Measurements from ENCODE around the gene SLC7A9. TPM values are rescaled to one million over a fixed set of nuclear protein-coding genes. Genes with fewer than 3 reads are reported as not detected.

Gene SLC7A9
- total and polyA plus RNA-seq, 2 experiments from 2014 or later = 0.19 TPM; not detected in 1

DNA sequence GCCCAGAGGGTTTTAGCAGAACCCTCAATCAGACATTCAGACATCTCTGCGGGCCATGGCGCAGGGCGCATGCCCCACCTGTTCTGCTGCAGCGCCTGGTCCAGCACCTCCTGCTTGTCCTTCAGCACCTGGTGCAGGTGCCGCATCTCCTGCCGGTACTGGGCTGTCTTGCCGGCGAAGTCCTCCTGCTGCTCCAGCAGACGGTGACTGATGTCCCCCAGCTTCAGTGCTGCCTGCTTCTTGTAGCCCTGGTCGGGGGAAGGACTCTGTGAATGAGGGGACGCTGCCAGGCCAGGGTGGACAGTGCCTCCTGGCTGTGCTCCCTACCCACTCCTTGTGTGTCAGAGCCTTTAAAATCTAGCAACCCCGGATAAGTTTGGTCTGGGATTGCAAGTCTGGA, 12.2 kb upstream of the SLC7A9 start:
- no peaks in the 10 kb centered on the region for H3K9me3 Mint-ChIP-seq
- Histone ChIP-seq H3K27me3 (ENCODE audit: insufficient read depth) (no peaks in the 10 kb centered on the region), H3K27ac (ENCODE audit: low read depth) (no peak overlapping the region), H3K4me3 (no peak overlapping the region), H2AFZ (no peak overlapping the region), H3K4me1 (ENCODE audit: insufficient read depth) (no peaks in the 10 kb centered on the region), H3K9me2 (ENCODE audit: insufficient read depth) (no peaks in the 10 kb centered on the region), H3K79me2 (replicated peaks; ENCODE audit: insufficient read depth) (no peaks in the 10 kb centered on the region), H3K4me2 (no peak overlapping the region), H3F3A (replicated peaks; ENCODE audit: low read depth) (no peaks in the 10 kb centered on the region), H4K20me1 (replicated peaks; ENCODE audit: insufficient read depth) (no peaks in the 10 kb centered on the region), H3K36me3 (ENCODE audit: insufficient read depth) (no peaks in the 10 kb centered on the region)
- peaks cover under 1% of the 10 kb centered on the region for H3K27me3 Mint-ChIP-seq (ENCODE audit: insufficient read depth, low read depth, poor library complexity)
- no peaks in the 10 kb centered on the region for H3K36me3 Mint-ChIP-seq (ENCODE audit: low read depth)
- no peak for ATAC-seq
- H3K4me3 Mint-ChIP-seq = no peak overlapping the region
- H3K27ac Mint-ChIP-seq = no peak overlapping the region
- no peaks in the 10 kb centered on the region; the same call in 2 of the 3 replicates for H3K4me1 Mint-ChIP-seq
- DNase-seq (ENCODE audit: low spot score) = no peak
- TF ChIP-seq JUNB (IDR thresholded peaks at IDR 0.05; ENCODE audit: unreplicated experiment) = no peak
- TF ChIP-seq, protein P1, sequence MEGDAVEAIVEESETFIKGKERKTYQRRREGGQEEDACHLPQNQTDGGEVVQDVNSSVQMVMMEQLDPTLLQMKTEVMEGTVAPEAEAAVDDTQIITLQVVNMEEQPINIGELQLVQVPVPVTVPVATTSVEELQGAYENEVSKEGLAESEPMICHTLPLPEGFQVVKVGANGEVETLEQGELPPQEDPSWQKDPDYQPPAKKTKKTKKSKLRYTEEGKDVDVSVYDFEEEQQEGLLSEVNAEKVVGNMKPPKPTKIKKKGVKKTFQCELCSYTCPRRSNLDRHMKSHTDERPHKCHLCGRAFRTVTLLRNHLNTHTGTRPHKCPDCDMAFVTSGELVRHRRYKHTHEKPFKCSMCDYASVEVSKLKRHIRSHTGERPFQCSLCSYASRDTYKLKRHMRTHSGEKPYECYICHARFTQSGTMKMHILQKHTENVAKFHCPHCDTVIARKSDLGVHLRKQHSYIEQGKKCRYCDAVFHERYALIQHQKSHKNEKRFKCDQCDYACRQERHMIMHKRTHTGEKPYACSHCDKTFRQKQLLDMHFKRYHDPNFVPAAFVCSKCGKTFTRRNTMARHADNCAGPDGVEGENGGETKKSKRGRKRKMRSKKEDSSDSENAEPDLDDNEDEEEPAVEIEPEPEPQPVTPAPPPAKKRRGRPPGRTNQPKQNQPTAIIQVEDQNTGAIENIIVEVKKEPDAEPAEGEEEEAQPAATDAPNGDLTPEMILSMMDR (conservative IDR thresholded peaks at IDR 0.05; ENCODE audit: low read depth in 2 of 2) = peak in 1 of 2 experiments; percentile 42; a peak in 2 of 4 replicates
- TF ChIP-seq, protein P2, sequence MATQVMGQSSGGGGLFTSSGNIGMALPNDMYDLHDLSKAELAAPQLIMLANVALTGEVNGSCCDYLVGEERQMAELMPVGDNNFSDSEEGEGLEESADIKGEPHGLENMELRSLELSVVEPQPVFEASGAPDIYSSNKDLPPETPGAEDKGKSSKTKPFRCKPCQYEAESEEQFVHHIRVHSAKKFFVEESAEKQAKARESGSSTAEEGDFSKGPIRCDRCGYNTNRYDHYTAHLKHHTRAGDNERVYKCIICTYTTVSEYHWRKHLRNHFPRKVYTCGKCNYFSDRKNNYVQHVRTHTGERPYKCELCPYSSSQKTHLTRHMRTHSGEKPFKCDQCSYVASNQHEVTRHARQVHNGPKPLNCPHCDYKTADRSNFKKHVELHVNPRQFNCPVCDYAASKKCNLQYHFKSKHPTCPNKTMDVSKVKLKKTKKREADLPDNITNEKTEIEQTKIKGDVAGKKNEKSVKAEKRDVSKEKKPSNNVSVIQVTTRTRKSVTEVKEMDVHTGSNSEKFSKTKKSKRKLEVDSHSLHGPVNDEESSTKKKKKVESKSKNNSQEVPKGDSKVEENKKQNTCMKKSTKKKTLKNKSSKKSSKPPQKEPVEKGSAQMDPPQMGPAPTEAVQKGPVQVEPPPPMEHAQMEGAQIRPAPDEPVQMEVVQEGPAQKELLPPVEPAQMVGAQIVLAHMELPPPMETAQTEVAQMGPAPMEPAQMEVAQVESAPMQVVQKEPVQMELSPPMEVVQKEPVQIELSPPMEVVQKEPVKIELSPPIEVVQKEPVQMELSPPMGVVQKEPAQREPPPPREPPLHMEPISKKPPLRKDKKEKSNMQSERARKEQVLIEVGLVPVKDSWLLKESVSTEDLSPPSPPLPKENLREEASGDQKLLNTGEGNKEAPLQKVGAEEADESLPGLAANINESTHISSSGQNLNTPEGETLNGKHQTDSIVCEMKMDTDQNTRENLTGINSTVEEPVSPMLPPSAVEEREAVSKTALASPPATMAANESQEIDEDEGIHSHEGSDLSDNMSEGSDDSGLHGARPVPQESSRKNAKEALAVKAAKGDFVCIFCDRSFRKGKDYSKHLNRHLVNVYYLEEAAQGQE (IDR thresholded peaks at IDR 0.05; ENCODE audit: unreplicated experiment) = no peak
- TF ChIP-seq EZH2phosphoT487 (IDR thresholded peaks at IDR 0.05; ENCODE audit: unreplicated experiment) = no peak
- TF ChIP-seq NANOG (IDR thresholded peaks at IDR 0.05; ENCODE audit: borderline replicate concordance) = no peak

DNA sequence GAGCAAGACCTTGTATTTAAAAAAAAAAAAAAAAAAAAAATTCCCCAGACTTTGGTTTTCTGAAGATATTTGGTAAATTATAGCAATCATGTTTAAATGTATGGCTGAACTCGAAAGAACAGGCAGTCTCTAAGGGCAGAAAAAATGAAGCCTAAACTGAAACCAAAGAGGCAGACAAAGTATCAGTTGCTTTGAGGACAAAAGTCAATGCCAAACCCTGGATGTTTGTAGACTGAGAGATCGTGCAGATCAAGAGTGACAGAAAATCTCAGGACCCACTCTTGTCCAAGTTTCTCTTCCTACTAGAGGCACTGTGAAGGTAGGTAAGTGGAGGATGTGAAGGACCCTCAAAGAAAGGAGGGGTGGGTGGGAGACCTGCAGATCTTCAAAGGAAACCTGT, 11.1 kb upstream of the SLC7A9 start:
- peaks cover 4% of the 10 kb centered on the region for H3K27me3 Mint-ChIP-seq (ENCODE audit: insufficient read depth, low read depth, poor library complexity)
- no peak overlapping the region for H3K4me2 ChIP-seq
- no peaks in the 10 kb centered on the region for H3K27me3 ChIP-seq (ENCODE audit: insufficient read depth)
- DNase-seq (ENCODE audit: low spot score) (no peak), ATAC-seq (no peak)
- no peaks in the 10 kb centered on the region for H3K4me1 ChIP-seq (ENCODE audit: insufficient read depth)
- H3K36me3 ChIP-seq (ENCODE audit: insufficient read depth) = no peaks in the 10 kb centered on the region
- no peak overlapping the region for H3K4me3 Mint-ChIP-seq
- H3K4me3 ChIP-seq = no peak overlapping the region
- H3K9me3 Mint-ChIP-seq = no peaks in the 10 kb centered on the region
- no peak overlapping the region for H2AFZ ChIP-seq
- no peaks in the 10 kb centered on the region for H3K79me2 ChIP-seq (replicated peaks; ENCODE audit: insufficient read depth)
- no peak overlapping the region for H3K27ac ChIP-seq (ENCODE audit: low read depth)
- H3F3A ChIP-seq (replicated peaks; ENCODE audit: low read depth) = no peaks in the 10 kb centered on the region
- H3K36me3 Mint-ChIP-seq (ENCODE audit: low read depth) = no peaks in the 10 kb centered on the region
- H3K4me1 Mint-ChIP-seq = peaks cover under 1% of the 10 kb centered on the region; the same call in 2 of the 3 replicates
- H3K9me2 ChIP-seq (ENCODE audit: insufficient read depth) = no peaks in the 10 kb centered on the region
- H3K27ac Mint-ChIP-seq = no peak overlapping the region
- no peaks in the 10 kb centered on the region for H4K20me1 ChIP-seq (replicated peaks; ENCODE audit: insufficient read depth)
- TF ChIP-seq, protein P2 (IDR thresholded peaks at IDR 0.05; ENCODE audit: unreplicated experiment) = no peak
- TF ChIP-seq STAT1 (IDR thresholded peaks at IDR 0.05; ENCODE audit: unreplicated experiment) (no peak), NANOG (IDR thresholded peaks at IDR 0.05; ENCODE audit: borderline replicate concordance) (no peak), EZH2 (IDR thresholded peaks at IDR 0.05; ENCODE audit: low read depth, unreplicated experiment) (no peak), EZH2phosphoT487 (IDR thresholded peaks at IDR 0.05; ENCODE audit: unreplicated experiment) (no peak)

Measured in GM23338 (cell line).